ENCODE measurements around the gene ZNF710.

Gene ZNF710

GRCh38 chr15:90013503-90013937, 12.4 kb downstream of the ZNF710 start:
- H3K4me3 ChIP-seq (ENCODE audit: low read depth, low read length), result no peak overlapping the region

GRCh38 chr15:90015294-90015693, 14.2 kb downstream of the ZNF710 start:
- DNase-seq (ENCODE audit: low read depth), result no peak
- H3K4me3 ChIP-seq (ENCODE audit: low read depth, low read length), result no peak overlapping the region

More at GRCh38 chr15:90013503-90013937, 12.4 kb downstream of the ZNF710 start:
- no peak for DNase-seq (ENCODE audit: low read depth)

GRCh38 chr15:90015749-90016148, 14.6 kb downstream of the ZNF710 start:
- H3K4me3 ChIP-seq (ENCODE audit: low read depth, low read length), result no peak overlapping the region
- no peak for DNase-seq (ENCODE audit: low read depth)

DNA sequence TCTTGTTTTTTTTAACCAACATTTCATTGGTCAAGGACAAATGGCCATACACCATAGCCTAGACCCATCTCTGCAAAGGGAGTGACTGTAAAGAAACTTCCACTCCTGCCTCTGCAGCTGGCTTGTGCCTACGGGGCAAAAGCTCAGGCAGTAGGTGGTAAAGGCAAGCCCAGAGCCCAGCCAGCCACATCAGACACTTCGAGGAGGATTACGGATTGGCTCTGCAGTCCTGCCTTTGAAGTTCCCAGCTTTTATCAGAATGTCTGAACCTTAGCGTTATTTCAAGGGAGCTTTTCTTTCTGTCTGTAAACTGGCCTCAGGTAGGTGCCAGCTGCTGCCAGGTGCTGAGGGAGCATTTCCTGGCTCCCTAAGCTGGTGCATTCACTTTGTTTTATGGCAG, 15.6 kb downstream of the ZNF710 start:
- no peak overlapping the region for H3K4me3 ChIP-seq (ENCODE audit: low read depth, low read length)
- DNase-seq (ENCODE audit: low read depth), result no peak

DNA sequence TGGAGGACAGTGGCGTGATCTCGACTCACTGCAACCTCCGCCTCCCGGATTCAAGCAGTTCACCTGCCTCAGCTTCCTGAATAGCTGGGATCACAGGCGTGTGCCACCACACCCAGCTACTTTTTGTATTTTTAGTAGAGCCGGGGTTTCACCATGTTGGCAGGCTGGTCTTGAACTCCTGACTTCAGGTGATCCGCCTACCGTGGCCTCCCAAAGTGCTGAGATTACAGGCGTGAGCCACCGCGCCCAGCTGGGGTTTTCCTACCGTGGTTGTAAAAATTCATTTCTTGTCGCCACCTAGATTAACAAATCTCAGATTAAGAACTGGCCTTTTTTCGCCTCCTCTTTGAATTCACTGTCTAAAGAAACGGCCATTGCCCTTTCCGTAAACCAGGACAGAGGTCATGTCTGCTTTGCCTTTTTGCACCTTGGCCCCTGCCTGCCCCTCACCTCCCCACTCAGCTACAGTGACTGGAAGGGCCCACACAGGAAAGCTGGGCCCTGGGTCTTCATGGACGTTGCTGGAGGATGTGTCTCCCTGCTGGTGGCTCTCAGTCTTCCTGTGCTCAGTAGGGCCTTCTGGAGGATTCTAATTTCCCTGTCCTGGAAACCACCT, 17.2 kb downstream of the ZNF710 start:
- no peak for DNase-seq (ENCODE audit: low read depth)
- H3K4me3 ChIP-seq (ENCODE audit: low read depth, low read length), result no peak overlapping the region

- no peak overlapping the region for H3K4me3 ChIP-seq (ENCODE audit: low read depth, low read length)
- DNase-seq (ENCODE audit: low read depth), result no peak
Measured at GRCh38 chr15:90019611-90020010, 18.5 kb downstream of the ZNF710 start.

DNA sequence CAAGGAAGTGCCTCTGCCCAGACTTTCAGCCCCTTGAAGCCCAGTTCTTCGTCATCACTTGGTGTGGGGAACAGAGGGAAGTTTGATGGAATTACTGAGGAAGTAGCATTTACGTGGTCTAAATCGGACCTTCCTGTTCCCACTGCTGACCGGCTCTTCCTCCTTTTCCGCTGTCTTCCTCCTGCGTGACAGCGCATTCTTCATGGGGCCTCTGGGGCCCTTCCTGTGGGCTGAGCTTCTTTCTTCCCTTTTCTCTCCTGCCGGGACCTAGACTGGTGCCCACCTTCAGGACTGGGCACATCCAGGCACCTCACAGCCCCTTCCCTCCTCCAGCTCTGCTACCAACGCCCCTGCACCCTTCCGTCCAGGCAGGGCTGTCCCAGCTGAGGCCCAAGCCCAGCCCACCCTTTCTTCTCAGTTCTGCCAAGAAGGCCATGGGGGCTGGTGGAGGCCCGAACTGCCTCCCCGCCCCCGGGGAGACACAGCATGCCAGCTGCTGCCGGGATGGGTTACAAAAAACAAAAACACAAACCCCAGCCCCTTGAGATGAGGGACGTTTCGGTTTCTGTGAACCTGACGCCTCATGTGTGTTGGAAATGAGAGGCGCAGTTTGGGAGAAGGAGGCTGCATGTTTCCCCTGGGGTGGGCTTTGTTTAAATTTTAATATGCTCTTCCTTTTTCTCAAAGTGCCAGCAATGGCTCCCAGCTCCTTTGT, 19.1 kb downstream of the ZNF710 start:
- no peak overlapping the region for H3K4me3 ChIP-seq (ENCODE audit: low read depth, low read length)
- no peak for DNase-seq (ENCODE audit: low read depth)

DNA sequence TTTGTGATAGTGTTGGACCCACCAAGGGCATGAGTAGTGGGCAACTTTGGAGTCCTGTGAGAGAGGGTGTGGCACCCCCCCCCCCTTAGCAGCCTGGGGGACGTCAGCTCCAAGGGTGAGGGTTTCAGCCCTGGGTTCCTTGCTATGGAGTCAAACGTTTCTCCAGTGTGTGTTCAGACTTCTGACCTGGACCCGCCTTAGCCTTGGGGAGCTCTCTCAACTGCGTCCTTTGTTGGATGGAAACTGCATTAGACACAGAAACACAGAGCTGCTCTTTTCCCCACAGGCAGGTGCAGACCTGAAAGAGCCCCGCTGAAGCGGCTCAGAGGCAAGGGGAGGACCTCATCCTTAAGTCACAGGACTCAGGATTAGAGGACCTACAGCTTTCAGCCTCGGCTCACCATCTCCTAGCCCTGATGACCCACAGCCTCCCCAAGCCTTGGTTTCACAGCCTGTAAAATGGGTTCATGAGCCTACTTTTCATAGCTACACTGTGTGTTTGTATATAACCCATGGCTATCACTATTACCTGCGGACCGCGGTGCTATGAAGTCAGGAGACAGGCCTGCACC, 19.9 kb downstream of the ZNF710 start:
- DNase-seq (ENCODE audit: low read depth), result no peak
- no peak overlapping the region for H3K4me3 ChIP-seq (ENCODE audit: low read depth, low read length)

DNA sequence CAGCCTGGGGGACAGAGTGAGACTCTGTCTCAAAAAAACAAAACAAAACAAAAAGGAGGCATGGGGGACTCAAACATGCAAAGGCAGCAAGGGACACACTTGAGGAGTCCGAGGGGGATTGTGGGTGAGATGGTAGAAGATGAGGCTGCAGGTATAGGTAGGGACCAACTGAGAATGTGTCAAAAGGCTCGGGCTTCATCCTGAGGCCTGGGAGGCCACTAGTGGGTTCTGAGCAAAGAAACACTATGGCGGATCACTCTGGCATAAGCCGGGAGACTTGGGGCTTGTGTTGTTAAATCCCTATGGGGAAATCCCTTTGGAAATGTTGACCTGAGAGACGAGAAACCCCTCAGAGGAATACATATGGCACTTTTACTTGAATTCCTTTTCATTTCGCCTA, 21.2 kb downstream of the ZNF710 start:
- H3K4me3 ChIP-seq (ENCODE audit: low read depth, low read length), result no peak overlapping the region
- no peak for DNase-seq (ENCODE audit: low read depth)

- H3K4me3 ChIP-seq (ENCODE audit: low read depth, low read length), result no peak overlapping the region
- DNase-seq (ENCODE audit: low read depth), result no peak
Measured at GRCh38 chr15:90022905-90023700, 22.0 kb downstream of the ZNF710 start.

DNA sequence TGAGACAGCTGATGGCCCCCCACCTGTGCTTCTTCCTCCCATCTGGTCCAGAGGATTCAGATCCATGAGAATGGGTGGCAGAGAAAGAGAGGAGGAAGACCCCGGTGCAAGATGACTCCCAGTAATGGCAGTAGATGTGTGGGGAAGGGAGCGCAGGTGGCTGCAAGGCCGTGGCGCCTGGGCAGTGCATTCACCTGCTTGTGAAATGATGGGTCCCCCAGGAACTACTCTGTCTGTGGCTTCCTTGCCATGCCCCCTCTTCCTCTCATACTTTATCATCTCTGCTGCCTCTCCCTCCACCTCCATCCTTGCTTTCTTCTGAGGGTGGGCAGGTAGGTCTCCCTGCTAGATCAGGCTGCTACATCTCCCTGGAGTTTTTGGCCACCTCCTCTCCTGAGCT, 23.3 kb downstream of the ZNF710 start:
- no peak overlapping the region for H3K4me3 ChIP-seq (ENCODE audit: low read depth, low read length)
- no peak for DNase-seq (ENCODE audit: low read depth)

DNA sequence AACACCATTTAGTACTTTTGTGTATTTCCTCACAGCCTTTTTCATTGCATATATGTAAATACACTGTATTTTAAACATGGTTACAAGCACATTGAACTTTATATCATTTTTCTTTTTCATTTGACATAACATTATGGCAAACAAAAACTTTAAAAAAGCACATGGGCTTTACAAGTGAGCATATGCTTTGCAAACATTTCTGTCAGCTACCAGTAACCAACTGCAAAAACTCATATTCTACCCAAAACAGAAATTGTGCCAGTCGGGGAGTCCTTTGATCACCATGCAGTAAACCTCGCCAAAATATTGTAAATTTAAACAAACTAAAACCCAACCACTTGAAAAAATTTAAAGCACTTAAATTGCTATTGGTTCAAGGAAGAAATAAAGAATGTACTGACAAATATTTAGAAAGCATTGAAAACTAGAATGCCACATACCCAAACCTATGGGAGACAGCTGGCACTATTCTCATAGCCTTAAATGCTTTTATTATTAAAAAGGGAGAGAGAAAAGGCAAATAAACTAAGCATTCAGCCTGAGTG, 24.4 kb downstream of the ZNF710 start:
- DNase-seq (ENCODE audit: low read depth), result no peak
- H3K4me3 ChIP-seq (ENCODE audit: low read depth, low read length), result no peak overlapping the region

GRCh38 chr15:90028376-90028944, 27.3 kb downstream of the ZNF710 start:
- no peak overlapping the region for H3K4me3 ChIP-seq (ENCODE audit: low read depth, low read length)
- DNase-seq (ENCODE audit: low read depth), result no peak

GRCh38 chr15:90029024-90029423, 27.9 kb downstream of the ZNF710 start:
- no peak overlapping the region for H3K4me3 ChIP-seq (ENCODE audit: low read depth, low read length)
- no peak for DNase-seq (ENCODE audit: low read depth)

DNA sequence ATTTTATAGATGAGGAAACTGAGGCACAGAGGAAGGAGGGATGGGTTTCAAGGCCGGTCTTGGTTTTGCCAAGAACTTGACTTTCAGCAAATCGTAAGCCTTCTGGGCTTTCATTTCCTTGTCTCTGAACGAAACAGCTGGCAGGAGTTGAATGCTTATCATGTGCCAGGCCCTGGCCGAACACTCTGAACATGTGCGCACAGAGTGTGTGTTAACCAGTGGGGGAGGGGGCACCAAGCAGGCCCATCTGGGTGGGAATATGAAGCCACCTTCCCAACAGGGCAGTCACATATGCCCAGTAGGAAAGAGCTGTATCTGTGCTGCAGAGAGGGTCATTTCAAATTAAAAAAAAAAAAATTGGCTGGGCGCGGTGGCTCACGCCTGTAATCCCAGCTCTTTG, 29.3 kb downstream of the ZNF710 start:
- no peak overlapping the region for H3K4me3 ChIP-seq (ENCODE audit: low read depth, low read length)
- no peak for DNase-seq (ENCODE audit: low read depth)

DNA sequence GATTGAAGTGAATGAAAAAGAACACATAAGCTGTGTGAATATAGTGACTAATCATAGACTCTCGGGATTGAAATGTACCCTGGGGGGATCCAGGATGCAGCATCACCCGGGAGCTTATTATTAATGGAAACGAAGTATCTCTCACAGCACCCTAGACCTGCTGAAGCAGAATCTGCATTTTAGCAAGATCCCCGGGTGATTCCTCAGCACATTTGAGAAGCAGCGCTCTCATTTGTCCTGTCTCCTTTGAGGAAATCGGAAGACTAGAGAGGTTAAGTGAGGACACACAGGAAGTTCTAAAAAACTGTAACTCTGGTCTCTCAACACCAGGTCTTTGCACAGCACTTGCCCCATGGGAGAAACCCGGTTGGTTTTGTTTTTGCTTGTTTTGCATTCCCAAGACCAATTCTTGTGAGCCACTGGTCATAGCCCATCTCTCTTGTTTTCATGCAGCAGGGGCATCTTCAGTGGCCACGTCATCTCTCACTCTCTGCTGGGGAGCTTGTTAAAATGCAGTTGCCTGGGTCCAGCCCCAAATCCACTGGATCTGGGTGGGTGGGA, 30.2 kb downstream of the ZNF710 start:
- no peak overlapping the region for H3K4me3 ChIP-seq (ENCODE audit: low read depth, low read length)
- DNase-seq (ENCODE audit: low read depth), result peak; percentile 27

DNA sequence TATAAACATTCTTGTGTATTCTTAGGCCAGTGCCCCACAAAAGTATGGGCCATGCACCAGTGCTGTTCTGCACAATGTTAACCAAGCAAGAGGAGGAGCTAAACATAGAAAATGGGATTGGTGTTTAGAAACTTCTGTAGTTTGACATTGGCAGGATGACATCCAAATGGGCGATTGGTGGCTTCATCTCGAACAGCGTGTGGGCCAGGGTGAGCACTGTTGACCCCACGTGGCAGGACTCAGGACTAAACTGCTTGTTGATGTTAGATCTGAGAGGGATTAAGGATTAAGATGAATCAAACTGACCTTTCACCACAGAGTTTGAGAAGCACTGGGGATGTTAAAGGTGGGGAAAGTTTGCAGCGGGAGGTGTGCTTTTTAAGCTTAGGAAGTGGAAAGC, 31.9 kb downstream of the ZNF710 start:
- DNase-seq (ENCODE audit: low read depth), result no peak
- no peak overlapping the region for H3K4me3 ChIP-seq (ENCODE audit: low read depth, low read length)

DNA sequence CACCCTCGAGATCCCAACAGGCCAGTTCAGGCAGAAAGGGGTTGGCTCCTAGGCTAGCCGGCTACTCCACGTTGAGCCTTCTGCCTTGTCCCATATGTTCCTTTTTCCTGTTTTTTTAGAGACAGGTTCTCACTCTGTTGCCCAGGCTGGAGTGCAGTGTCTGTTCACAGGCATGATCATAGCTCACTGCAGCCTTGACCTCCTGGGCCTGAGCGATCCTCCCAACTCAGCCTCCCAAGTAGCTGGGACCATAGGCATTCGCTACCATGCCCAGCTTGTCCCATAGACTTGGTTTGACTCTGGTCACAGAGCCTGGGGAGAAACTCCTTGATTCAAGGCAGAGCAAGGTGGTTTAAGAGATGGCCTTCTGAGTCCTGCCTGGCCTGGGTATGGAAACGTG, 32.3 kb downstream of the ZNF710 start:
- no peak for DNase-seq (ENCODE audit: low read depth)
- H3K4me3 ChIP-seq (ENCODE audit: low read depth, low read length), result no peak overlapping the region

- H3K4me3 ChIP-seq (ENCODE audit: low read depth, low read length), result no peak overlapping the region
- peak; percentile 15 for DNase-seq (ENCODE audit: low read depth)
Measured at GRCh38 chr15:90035095-90035839, 34.1 kb downstream of the ZNF710 start.

Data from skeletal muscle cell (primary cell).